HG03565 (cell line): ENCODE results near the gene GNPTAB.
"Not testable (repeated sequence)": the region's sequence is repeated elsewhere in the genome, so short reads cannot be mapped to it uniquely, and the experiment has no call there.

Source experiments
- ATAC-seq: cut with Tn5 transposase; IDR thresholded peaks from one replicate; pipeline ENCODE4 v1.9.1; 2021; ENCODE audit warnings: mild to moderate bottlenecking, moderate library complexity; ENCODE audit not compliant: unreplicated experiment

Gene GNPTAB

DNA sequence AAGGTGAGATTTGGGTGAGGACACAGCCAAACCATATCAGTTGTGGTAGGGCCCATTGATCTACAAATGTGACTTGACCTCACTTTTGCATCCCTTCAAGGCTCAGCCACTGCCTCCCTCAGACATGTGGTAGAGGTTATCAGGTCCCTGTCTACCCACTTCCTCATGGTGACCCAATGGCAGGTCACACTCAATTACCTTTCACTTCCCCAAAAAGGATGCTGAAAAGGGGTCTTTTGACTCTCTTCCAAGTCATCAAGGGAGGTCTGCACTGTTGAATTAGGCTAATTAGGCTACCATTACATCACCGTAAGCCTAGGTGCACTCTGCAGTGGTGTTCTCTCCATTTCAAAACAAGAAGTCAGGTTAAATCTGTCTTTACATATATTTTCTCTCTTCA is 24.0 kb upstream of the GNPTAB start:
- ATAC-seq, result no peak

DNA sequence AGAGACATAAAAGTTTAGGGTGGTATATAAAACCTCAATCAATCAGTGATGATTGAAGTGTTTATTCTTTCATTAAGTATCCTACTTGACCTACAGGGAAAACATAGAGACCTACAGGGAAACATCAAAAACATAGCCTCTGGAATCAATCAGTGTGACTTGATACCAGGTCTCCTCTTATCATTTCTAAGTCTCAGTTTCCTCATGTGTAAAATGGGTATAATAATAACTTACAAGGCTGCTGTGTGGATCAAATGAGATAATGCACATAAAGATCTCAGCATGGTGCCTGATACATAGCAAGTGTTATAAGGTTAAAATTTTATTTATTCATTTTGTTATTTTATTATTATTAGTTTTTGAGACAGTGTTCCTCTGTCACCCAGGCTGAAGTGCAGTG is 22.2 kb upstream of the GNPTAB start:
- no peak for ATAC-seq

DNA sequence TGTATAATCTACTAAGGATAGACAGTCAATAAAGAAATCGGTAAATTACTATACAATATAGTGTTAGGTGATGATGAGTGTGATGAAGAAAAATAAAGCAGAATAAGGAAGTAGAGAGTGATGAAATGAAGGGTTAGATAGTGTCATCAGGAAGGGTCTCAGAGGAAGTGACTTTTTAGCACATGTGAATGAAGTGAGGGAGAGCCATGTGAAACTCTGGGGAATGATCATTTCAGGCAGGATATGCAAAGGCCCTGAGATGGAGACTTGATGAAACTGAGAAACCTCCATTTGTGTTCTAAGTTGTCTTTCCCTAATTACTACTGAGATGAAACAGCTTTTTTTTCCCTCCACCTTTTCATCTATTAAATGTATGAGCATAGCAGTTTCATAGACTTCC is 19.4 kb upstream of the GNPTAB start:
- ATAC-seq, result peak; percentile 43

DNA sequence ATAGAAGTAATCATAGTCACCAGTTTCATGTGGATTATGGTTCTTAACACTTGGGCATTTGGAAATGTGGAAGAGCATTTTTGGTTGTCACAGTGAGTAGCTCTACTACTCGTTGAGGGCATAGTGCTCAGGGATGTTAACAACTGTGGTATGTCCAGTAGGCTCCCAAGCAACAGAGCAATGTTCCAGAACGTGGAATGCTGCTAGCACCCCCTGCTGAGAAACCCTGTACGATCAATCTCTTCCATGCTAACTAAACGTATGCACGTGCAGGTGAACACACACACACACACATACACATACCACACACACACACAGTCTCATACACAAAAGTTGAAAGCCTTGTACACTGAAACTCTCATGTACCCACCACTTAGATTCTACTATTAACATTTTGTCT is 16.6 kb upstream of the GNPTAB start:
- ATAC-seq, result no peak

DNA sequence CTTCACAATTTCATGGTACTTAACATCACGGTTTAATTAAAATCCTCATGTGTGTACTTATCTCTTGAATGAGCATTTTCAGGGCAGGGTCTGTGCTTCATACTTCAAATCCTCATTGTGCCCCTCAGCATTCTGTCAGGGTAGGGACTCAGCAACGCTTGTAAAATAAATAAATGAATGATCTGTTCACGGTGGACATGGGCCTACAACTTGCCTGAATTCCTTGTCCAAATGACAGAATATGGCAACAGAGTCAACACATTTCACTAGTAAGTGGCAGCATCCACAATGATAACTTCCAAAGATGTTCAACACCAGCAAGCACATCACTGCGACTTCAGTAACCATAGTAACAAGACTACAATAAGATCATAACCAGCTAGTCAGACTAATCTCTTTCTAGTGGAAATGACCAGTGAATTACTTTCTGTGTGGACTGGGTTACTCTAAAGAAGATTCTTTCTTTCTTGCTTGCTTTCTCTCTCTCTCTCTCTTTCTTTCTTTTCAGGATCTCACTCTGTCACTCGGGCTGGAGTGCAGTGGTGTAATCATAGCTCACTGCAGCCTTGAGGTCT is 14.5 kb upstream of the GNPTAB start:
- ATAC-seq, result no peak

DNA sequence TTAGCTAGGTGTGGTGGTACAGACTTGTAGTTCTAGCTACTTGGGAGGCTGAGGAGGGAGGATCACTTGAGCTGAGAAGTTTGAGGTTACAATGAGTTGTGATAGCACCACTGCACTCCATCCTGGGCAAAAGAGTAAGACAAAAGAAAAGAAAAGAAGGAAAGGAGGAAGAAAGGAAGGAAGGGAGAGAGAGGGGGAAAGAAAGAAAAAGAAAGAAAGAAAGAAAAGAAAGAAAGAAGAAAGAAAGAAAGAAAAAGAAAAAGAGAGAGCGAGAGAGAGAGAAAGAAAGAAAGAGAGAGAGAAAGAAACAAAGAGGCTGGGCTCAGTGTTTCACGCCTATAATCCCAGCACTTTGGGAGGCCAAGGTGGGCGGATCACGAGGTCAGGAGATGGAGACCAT is 10.3 kb upstream of the GNPTAB start:
- no peak for ATAC-seq

DNA sequence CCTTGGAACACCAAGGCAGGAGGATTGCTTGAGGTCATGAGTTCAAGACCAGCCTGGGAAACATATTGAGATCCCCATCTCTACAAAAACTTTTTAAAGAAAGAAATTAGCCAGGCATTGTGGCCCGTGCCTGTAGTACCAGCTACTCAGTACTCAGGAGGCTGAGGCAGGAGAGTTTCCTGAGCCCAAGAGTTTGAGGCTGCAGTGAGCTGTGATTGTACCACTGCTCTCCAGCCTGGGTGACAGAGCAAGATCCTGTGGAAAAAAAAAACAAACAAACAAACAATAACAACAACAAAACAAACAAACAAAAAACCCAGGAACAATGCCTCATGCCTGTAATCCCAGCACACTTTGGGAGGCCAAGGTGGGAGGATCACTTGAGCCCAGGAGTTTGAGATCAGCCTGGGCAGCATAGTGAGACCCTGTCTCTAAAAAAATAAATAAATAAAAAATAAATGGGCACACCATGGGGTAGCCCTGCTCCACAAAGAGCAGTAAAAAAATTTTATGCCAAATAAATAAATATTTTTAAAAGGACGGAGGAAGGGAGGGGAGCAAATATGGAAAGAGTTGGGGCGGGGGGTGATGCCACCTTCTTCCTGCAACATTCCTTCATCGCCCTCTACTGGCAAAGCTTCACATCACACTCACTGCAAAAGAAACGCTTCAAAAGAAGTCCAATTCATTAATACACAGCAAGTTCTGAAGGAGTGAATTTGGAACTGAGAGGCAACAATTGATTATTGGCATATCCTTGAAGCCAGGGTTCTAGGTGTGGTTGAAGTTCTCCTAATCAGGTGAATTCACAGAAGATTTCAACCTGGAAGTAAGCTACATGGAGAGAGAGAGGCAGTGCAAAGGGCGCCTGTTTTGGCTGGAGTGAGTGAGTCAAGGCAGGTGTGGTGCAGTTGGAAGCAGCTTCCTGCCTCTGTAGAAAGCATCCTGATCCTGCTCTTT is 8.8 kb upstream of the GNPTAB start:
- ATAC-seq, result no peak

DNA sequence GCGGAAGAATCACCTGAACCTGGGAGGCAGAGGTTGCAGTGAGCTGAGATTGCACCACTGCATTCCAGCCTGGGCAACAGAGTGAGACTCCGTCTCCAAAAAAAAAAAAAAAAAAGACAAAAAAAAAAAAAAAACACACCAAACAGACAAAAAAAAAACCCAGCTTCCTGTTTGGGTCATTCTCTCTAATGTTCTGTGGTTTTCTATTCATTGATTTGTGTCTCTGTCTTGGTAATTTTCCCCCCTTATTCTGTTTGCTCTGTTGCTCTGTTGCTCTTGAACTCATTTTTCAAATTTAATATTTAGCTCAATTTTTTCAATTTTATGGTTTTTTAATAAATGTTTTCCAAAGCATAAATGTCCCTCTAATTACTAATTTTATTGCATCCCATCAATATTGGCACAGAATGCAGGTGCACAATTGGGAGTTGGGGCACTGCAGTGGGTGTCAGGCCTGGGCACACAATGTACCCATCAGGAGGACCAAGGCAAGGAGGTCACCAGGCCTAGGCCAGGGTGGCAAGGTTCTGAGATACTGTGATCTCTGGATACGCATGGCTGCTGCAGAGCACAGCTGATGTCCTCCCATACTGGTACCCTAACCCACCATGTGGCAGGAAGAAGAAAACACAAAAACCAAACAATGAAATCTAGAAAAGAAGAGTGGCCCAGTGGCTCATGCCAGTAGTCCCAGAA is 8.0 kb upstream of the GNPTAB start:
- peak; percentile 42 for ATAC-seq

DNA sequence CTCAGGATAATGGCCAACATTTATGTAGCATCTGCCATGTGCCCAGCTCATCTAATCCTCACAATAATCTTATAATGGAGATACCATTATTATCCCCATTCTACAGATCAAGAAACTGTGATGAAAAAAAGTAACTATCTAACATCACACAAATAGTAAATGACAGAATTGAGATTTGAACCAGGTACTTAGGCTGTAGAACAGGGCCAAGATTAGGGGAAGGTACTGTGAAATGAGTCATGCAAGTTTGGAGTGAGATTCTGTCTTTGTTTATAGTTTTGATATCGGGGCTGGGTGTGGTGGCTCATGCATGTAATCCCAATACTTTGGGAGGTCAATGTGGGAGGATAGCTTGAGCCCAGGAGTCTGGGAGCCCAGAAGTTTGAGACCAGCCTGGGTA is 1.3 kb upstream of the GNPTAB start:
- no peak for ATAC-seq

DNA sequence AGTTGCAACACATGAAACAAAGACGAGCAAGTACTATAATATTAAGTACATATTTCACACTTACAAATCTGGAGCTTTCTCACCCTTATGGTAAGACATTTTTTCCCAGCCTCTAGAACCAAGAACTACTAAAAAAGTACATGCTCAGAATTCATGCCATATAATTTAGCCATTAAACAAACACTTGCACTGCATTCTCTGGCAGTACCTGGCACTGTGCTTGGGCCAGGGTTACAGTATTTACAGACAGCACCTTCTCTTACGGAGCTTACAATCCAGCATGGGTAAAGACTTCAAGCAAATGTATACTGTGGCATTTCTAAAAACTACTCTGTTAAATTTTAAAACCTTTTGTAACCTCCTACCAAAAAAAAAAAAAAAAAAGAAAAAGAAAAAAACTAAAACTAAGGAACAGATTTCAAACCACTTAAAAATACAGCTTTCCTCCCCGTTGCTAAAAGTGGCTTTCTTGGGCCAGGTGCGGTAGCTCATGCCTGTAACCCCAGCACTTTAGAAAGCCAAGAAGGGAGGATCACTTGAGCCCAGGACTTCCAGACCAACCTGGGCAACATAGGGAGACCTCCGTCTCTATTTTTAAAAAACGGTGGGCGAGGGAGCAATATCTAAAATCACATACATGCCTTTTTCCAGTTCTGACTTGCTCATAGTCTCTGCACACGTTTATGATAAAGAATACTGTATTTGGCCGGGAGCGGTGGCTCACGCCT is 956 bp downstream of the GNPTAB start:
- ATAC-seq, result no peak

DNA sequence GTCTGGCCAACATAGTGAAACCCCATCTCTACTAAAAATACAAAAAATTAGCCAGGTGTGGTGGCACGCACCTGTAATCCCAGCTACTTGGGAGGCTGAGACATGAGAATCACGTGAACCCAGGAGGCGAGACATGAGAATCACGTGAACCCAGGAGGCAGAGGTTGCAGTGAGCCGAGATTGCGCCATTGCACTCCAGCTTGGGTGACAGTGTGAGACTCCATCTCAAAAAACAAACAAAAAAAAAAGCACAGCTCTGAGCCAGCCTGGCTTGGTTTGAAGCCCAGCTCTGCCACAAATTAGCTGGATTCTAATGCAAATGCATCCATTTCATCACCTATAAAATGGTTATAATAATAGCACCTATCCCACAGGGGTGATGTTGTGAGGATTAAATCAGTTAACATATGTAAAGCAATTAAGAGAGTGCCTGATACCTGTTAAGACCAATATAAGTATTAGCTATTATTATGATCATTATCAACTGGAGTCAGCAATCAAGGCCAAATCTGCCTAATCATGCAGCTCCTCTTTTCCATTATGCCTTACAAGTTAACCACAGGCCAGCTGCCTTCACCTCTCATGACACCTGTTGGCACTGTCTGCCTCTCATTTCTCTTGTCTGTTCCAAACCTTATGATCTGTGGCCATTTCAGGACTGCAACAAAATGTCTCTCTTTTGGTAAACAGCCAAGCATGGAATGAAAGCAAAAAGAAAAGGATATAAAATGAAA is 2.1 kb downstream of the GNPTAB start:
- ATAC-seq, result no peak

DNA sequence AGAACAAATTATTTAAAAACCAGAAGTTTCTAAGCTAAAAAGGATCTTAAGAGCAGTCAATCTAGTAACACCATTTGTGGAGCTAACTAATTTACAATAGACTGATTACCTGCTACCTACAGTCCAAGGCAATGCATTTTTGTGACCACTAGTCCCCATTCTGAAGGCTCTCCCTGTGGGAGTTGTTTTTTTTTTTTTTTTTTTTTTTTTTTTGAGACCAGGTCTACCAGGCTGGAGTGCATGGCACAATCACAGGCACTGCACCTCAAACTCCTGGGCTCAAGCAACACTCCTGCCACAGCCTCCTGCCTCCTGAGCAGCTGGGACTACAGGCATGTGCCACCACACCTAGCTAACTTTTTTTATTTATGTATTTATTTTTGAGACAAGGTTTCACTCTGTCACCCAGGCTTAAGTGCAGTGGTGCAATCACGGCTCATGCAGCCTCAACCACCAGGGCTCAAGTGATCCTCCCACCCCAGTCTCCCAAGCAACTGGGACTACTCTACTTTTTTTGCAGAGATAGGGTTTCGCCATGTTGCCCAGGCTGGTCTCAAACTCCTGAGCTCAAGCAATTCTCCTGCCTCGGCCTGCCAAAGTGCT is 3.9 kb downstream of the GNPTAB start:
- ATAC-seq, result no peak

DNA sequence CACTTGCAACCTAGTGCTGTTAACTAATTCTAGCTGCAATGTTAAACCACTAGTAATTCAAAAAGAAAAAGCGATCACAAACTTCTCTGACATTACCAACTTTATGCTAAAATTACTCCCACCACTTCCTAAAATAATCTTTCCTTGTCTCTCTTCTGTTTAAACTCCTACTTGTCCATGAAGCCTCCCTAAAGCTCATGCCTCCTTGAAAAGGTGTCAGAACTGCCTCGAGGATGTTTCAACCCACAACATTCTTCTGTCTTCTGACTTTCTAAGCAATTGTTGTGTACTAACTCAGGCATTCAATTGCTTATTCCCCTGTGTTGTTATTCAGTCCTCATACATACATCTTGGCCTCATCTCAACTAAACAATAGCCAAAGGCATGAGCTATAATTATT is 5.9 kb downstream of the GNPTAB start:
- ATAC-seq, result no peak

DNA sequence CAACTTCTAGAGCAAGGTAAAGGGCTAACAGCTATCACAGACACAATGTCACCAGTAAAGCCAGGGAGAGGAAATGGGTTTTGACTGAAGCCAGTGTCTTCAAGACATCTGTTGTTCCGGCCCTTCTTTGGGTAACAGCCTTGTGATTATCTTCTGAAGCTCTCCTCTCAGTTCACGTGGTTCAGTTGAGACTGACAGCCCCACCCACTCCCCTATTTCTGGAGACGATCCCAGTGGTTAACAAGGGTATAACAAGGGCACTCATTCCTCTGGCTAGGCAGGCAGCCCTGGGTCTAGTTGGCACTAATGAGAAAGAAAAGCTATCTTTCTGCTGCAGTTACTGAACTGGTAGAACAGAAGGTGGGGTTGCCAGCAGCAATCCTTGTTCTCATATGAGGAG is 6.9 kb downstream of the GNPTAB start:
- peak; percentile 46 for ATAC-seq

DNA sequence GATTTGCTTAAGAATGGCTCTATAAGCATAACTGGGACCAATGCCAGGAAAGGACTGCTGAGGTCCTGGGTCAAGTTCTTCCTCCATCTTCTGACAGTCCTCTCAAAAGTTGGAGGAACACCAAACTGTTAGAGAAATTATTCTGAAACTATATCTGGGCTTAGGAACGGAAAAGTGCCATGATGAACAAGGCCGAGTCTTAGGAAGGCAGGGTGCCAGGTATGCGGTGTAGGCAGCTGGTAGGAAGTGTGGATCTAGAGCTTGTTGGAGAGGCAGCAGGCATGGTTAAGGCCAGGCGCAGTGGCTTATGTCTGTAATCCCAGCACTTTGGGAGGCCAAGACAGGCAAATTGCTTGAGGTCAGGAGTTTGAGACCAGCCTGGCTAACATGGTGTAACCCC is 7.7 kb downstream of the GNPTAB start:
- no peak for ATAC-seq

DNA sequence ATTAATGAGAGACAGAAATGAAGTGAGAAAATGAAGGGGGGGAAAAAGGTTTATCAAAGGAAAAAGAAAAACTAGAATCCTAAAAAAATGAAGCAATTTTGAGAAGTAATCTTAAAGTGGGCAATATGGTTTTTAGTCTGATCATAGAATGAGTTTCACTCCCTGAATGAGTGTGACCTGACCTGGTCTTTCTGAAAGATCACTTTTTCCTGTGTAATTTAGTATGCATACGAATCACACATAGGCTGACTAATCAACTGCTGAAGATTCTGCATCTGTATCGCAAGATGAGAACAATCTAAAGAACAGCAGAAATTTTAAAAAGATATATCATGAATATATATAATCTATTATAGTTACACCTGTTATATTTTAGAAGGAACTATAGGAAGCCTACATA is 11.3 kb downstream of the GNPTAB start:
- no peak for ATAC-seq

DNA sequence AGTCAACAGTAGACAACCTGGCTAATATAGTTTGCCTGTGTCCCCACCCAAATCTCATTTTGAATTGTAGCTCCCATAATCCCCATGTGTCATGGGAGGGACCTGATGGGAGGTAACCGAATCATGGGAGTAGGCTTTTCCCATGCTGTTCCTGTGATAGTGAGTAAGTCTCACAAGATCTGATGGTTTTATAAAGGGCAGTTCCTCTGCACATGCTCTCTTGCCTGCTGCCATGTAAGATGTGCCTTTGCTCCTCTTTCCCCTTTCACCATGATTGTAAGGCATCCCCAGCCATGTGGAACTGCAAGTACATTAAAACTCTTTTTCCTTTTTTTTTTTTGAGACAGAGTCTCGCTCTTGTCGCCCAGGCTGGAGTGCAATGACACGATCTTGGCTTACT is 12.1 kb downstream of the GNPTAB start:
- not testable (repeated sequence) for ATAC-seq

DNA sequence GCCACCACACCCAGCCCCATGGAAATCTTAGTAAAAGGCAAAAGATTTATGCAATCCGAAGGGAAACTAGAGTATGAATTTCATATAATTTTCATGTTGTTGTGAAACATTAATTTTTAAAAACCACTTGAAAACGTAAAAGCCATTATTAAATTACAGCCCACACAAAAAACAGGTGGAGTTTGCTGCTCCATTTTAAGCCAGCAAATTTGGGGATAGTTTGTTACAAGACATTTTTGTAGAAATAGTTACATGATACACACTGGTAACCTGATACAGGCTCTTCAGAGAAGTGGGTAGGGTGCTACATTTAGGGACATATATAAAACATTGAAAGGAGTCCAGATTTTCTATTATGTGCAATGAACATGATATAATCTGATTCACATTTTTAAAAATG is 17.6 kb downstream of the GNPTAB start:
- ATAC-seq, result no peak

DNA sequence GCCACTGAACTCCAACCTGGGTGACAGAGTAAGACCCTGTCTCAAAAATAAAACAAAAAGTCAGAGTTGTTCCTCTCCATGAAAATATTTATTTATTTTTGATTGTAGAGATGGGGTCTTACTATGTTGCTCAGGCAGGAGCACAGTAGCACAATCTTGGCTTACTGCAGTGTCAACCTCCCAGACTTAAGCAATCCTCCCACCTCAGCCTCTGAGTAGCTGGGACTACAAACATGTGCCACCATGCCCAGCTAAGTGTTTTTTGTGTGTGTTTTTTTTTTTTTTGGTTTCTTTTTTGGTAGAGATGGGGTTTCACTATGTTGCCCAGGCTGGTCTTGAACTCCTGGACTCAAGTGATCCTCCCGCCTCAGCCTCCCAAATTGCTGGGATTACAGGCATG is 18.0 kb downstream of the GNPTAB start:
- not testable (repeated sequence) for ATAC-seq

DNA sequence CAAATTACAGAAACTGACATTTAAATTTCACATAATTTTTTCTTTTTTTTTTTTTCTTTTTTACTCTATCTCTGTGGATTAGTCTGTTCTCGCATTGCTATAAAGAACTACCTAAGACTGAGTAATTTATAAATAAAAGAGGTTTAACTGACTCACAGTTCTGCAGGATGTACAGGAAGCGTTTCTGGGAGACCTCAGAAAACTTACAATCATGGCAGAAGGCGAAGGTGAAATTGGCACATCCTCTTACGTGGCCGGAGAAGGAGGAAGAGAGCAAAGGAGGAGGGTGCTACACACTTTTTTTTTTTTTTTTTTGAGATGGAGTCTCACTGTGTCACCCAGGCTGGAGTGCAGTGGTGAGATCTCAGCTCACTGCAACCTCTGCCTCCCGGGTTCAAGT is 19.4 kb downstream of the GNPTAB start:
- ATAC-seq, result not testable (repeated sequence)
